CD4-positive, alpha-beta T cell (primary cell): ENCODE results near the gene GRID1. TPM values are rescaled to one million over a fixed set of nuclear protein-coding genes. Genes with fewer than 3 reads are reported as not detected.

Experiments used
- ATAC-seq: fragments of 200-7000 bp; cut with Tn5 transposase; one replicate; pipeline ENCODE4 v1.10.0; 2022; ENCODE audit warnings: mild to moderate bottlenecking; ENCODE audit not compliant: poor library complexity
- CTCF ChIA-PET: fragments of 350-600 bp; sonication (Branson Sonifier 250); formaldehyde crosslinking; loops from one replicate; lab custom pipeline; 2021; ENCODE audit warnings: antibody characterized with exemption, inconsistent platforms; lab: Charles Lee
- POLR2A ChIA-PET: fragments of 350-600 bp; sonication (Branson Sonifier 250); formaldehyde crosslinking; loops from one replicate; lab custom pipeline; 2021; ENCODE audit warnings: antibody characterized with exemption, inconsistent platforms; lab: Charles Lee
- DNase-seq, 14 experiments: peaks; one replicate each; pipeline ENCODE4 v3.0.0-alpha.2; 2013 to 2020; ENCODE audit warnings: mixed read lengths in 2 of 14
- H3K27ac ChIP-seq, 2 donors: one replicate each; pipeline versions ENCODE4 v1.5.1 to v1.7.0; 2013; ENCODE audit warnings: low read length in 2 of 2, low read depth in 1 of 2, mild to moderate bottlenecking in 1 of 2
- H3K27me3 ChIP-seq, 2 experiments: 1 replicate in 1 of 2; 2 replicates in 1 of 2; pipeline versions ENCODE4 v1.6.1 to v1.7.0; 2013; ENCODE audit warnings: low read length in 2 of 2, control low read depth in 1 of 2, mild to moderate bottlenecking in 1 of 2, moderate library complexity in 1 of 2; ENCODE audit not compliant: insufficient read depth in 2 of 2, control insufficient read depth in 1 of 2
- H3K36me3 ChIP-seq: one replicate; pipeline ENCODE4 v1.6.1; 2013; ENCODE audit warnings: low read length, control low read depth; ENCODE audit not compliant: insufficient read depth
- H3K4me1 ChIP-seq: one replicate; pipeline ENCODE4 v1.6.1; 2013; ENCODE audit warnings: low read length, control low read depth; ENCODE audit not compliant: insufficient read depth
- H3K4me3 ChIP-seq: one replicate; pipeline ENCODE4 v1.5.1; 2013; ENCODE audit warnings: mild to moderate bottlenecking, low read length, moderate library complexity
- H3K9me3 ChIP-seq, 2 experiments: 1 replicate in 1 of 2; 2 replicates in 1 of 2; pipeline versions ENCODE4 v1.6.1 to v1.7.0; 2013; ENCODE audit warnings: low read length in 2 of 2, mild to moderate bottlenecking in 2 of 2, control low read depth in 1 of 2, moderate library complexity in 1 of 2; ENCODE audit not compliant: control insufficient read depth in 1 of 2, insufficient read depth in 1 of 2
- H3K27ac Mint-ChIP-seq: one replicate; pipeline ENCODE4 v1.8.0; 2020; ENCODE audit warnings: mixed read lengths
- H3K27me3 Mint-ChIP-seq: one replicate; pipeline ENCODE4 v1.8.0; 2021; ENCODE audit warnings: mixed read lengths
- H3K36me3 Mint-ChIP-seq: one replicate; pipeline ENCODE4 v1.8.0; 2021; ENCODE audit warnings: low read depth, mixed read lengths
- H3K4me1 Mint-ChIP-seq: one replicate; pipeline ENCODE4 v1.8.0; 2021; ENCODE audit warnings: low read depth, mixed read lengths
- H3K4me3 Mint-ChIP-seq: one replicate; pipeline ENCODE4 v1.8.0; 2020; ENCODE audit warnings: mild to moderate bottlenecking, mixed read lengths
- H3K9me3 Mint-ChIP-seq: one replicate; pipeline ENCODE4 v1.8.0; 2020; ENCODE audit warnings: mixed read lengths
- CTCF ChIP-seq: fragments of 200-600 bp; IDR thresholded peaks from one replicate; pipeline ENCODE4 v1.8.0; 2022; ENCODE audit warnings: antibody characterized with exemption, mild to moderate bottlenecking
- intact Hi-C, 2 experiments: fragments of 100-400 bp; cut with DNase I in 1 of 2; cut with micrococcal nuclease in 1 of 2; formaldehyde crosslinking; loops; one replicate each; pipeline versions ENCODE4 v1.15.1 to v1.9.0; 2023 to 2025; cut with DNase I, micrococcal nuclease
- total RNA-seq, 174 experiments: library from RNA in 2 of 174; stranded (reverse) in 2 of 174; gene quantifications; one replicate each; pipeline ENCODE4 v1.2.3 and lab custom pipeline; 2021 to 2026

GRID1 gene
- total RNA-seq, 2 experiments from 2014 or later: not detected

- H3K4me1 ChIP-seq: peaks cover 2% of the 10 kb centered on the region
- ChIA-PET POLR2A (no interaction called here), CTCF (no interaction called here)
- H3K27me3 Mint-ChIP-seq: peaks cover 12% of the 10 kb centered on the region
- H3K36me3 ChIP-seq: no peaks in the 10 kb centered on the region
- intact Hi-C loops: no loop called here
- H3K27ac Mint-ChIP-seq: no peak overlapping the region
- H3K4me3 ChIP-seq: no peak overlapping the region
- H3K4me1 Mint-ChIP-seq: no peaks in the 10 kb centered on the region
- no peaks in the 10 kb centered on the region for H3K27me3 ChIP-seq
- no peaks in the 10 kb centered on the region for H3K36me3 Mint-ChIP-seq
- DNase-seq (no peak), ATAC-seq (no peak)
- H3K9me3 ChIP-seq: no peaks in the 10 kb centered on the region
- no peak overlapping the region for H3K27ac ChIP-seq
- TF ChIP-seq CTCF: no peak
- H3K9me3 Mint-ChIP-seq: no peaks in the 10 kb centered on the region
- no peak overlapping the region for H3K4me3 Mint-ChIP-seq
Measured at GRCh38 chr10:86053675-86054074, 312.9 kb downstream of the GRID1 start.

DNA sequence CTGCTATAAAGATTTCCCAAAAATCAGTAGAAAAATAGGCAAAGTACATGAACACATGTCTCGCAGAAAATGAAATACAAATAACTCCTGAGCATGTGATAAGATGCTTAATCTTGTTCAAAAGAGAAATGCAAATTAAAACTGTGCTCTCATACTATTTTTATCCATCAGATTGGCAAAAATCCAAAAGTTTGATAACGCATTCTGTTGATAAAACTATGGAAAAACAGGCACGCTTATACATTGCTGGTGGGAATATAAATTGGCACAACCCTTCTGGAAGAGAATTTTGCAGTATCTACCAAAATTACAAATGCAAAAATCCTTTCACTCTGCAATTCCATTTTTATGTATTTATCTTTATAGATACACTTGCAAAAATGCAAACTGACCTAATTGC, 315.0 kb downstream of the GRID1 start:
- intact Hi-C loops: no loop called here
- H3K9me3 Mint-ChIP-seq: no peaks in the 10 kb centered on the region
- H3K4me1 Mint-ChIP-seq: peaks cover 14% of the 10 kb centered on the region
- ATAC-seq (no peak), DNase-seq (no peak)
- H3K27me3 ChIP-seq: no peaks in the 10 kb centered on the region
- H3K36me3 ChIP-seq: no peaks in the 10 kb centered on the region
- H3K27ac ChIP-seq: no peak overlapping the region
- peaks cover 20% of the 10 kb centered on the region for H3K4me1 ChIP-seq
- H3K4me3 Mint-ChIP-seq: no peak overlapping the region
- H3K27ac Mint-ChIP-seq: no peak overlapping the region
- peaks cover 6% of the 10 kb centered on the region for H3K27me3 Mint-ChIP-seq
- ChIA-PET CTCF (no interaction called here), POLR2A (no interaction called here)
- no peak overlapping the region for H3K4me3 ChIP-seq
- no peaks in the 10 kb centered on the region for H3K36me3 Mint-ChIP-seq
- no peaks in the 10 kb centered on the region for H3K9me3 ChIP-seq
- TF ChIP-seq CTCF: no peak

DNA sequence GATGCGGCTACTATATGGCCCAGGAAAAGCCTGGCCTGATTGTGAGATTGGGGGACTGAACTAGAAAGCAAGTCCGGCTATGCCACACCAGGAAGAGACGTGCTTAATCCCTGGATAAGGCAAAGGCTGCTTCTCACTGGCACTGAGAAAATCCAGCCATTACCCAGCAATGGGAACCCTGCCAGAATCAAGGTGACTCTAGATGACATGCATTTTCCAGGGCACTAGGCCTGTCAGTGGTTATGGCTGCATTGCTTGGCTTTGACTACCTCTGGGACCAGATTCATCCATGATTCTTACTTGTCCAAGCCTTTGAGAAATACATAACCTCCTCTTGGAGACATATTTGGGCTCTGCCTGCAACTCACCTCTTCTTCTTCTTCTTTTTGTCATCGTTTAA, 317.2 kb downstream of the GRID1 start:
- no peak overlapping the region for H3K27ac ChIP-seq
- Mint-ChIP-seq H3K9me3 (no peaks in the 10 kb centered on the region), H3K4me1 (peaks cover 15% of the 10 kb centered on the region), H3K27me3 (no peaks in the 10 kb centered on the region), H3K4me3 (no peak overlapping the region), H3K27ac (no peak overlapping the region), H3K36me3 (no peaks in the 10 kb centered on the region)
- no peak for TF ChIP-seq CTCF
- ChIA-PET CTCF (no interaction called here), POLR2A (no interaction called here)
- no peaks in the 10 kb centered on the region for H3K36me3 ChIP-seq
- H3K9me3 ChIP-seq: no peaks in the 10 kb centered on the region
- intact Hi-C loops: no loop called here
- H3K4me1 ChIP-seq: peaks cover 20% of the 10 kb centered on the region
- DNase-seq (no peak), ATAC-seq (no peak)
- H3K27me3 ChIP-seq: no peaks in the 10 kb centered on the region
- no peak overlapping the region for H3K4me3 ChIP-seq
